AG09319 (cell line): Measurements from ENCODE around the gene SMIM35.

Experiments used
- DNase-seq: peaks from one replicate; pipeline ENCODE4 v3.0.0-alpha.2; 2010; ENCODE audit warnings: low read depth; ENCODE audit errors: extremely low read depth
- CTCF ChIP-seq: IDR thresholded peaks from 2 replicates; pipeline ENCODE4 v1.5.1; 2011; ENCODE audit warnings: low read depth, mild to moderate bottlenecking, inconsistent platforms, low read length, moderate library complexity

The SMIM35 gene

GRCh38 chr11:118017111-118017510, 69.7 kb downstream of the SMIM35 start:
- no peak for TF ChIP-seq CTCF
- DNase-seq: no peak

GRCh38 chr11:118016104-118016503, 70.7 kb downstream of the SMIM35 start:
- DNase-seq: no peak
- TF ChIP-seq CTCF: no peak

- DNase-seq: no peak
- TF ChIP-seq CTCF: no peak
Measured at GRCh38 chr11:118015385-118015841, 71.3 kb downstream of the SMIM35 start.

GRCh38 chr11:118014022-118014421, 72.7 kb downstream of the SMIM35 start:
- DNase-seq: no peak
- TF ChIP-seq CTCF: no peak

- no peak for DNase-seq
Measured at GRCh38 chr11:118012083-118012669, 74.6 kb downstream of the SMIM35 start.

GRCh38 chr11:118010738-118011461, 75.9 kb downstream of the SMIM35 start:
- DNase-seq: no peak
- no peak for TF ChIP-seq CTCF

More at GRCh38 chr11:118012083-118012669, 74.6 kb downstream of the SMIM35 start:
- TF ChIP-seq CTCF: no peak

- no peak for DNase-seq
- TF ChIP-seq CTCF: no peak
Measured at GRCh38 chr11:118009864-118010737, 76.7 kb downstream of the SMIM35 start.
